Measurements from ENCODE around the gene CSTPP1. TPM values are rescaled to one million over a fixed set of nuclear protein-coding genes. Genes with fewer than 3 reads are reported as not detected.

CSTPP1 gene
- total and polyA plus RNA-seq, 2 donors (not counting 3 experiments of a cell fraction or from before 2014, with no cell fraction given) = 25.9 to 38.2 TPM

GRCh38 chr11:47208628-47209027 is 272.1 kb downstream of the CSTPP1 start:
- Histone ChIP-seq H3K9me3 (replicated peaks; ENCODE audit: control insufficient read depth, insufficient read depth, low read length) (no peaks in the 10 kb centered on the region), H3K79me2 (ENCODE audit: control insufficient read depth, insufficient read depth, low read length) (no peaks in the 10 kb centered on the region), H3K4me3 (replicated peaks in 1 of 3; ENCODE audit: insufficient read depth in 1 of 3, low read depth in 1 of 3, low read length in 3 of 3) (no peak overlapping the region), H3K4me1 (ENCODE audit: control insufficient read depth, extremely low read depth, insufficient read depth, low read length) (no peaks in the 10 kb centered on the region), H3K4me2 (ENCODE audit: insufficient read depth, low read length) (no peak overlapping the region), H2AFZ (ENCODE audit: low read depth, low read length) (no peak overlapping the region), H3K9me1 (replicated peaks; ENCODE audit: control insufficient read depth, extremely low read depth, insufficient read depth, low read length) (no peaks in the 10 kb centered on the region), H3K27me3 (ENCODE audit: control insufficient read depth in 2 of 2, insufficient read depth in 2 of 2, low read length in 2 of 2) (peaks cover 0 to 5% of the 10 kb centered on the region in 2 experiments), H3K27ac (ENCODE audit: insufficient read depth, low read depth, low read length) (no peak overlapping the region), H4K20me1 (replicated peaks; ENCODE audit: control insufficient read depth, extremely low read depth, insufficient read depth, low read length) (no peaks in the 10 kb centered on the region), H3K9ac (replicated peaks; ENCODE audit: extremely low read depth, insufficient read depth, low read length) (no peak overlapping the region), H3K36me3 (ENCODE audit: control insufficient read depth in 2 of 2, extremely low read depth in 1 of 2, insufficient read depth in 2 of 2, low read length in 2 of 2) (no peaks in the 10 kb centered on the region)
- DNase-seq (ENCODE audit: low read depth, low spot score) (no peak), FAIRE-seq (no peak)
- intact Hi-C loops (cut with micrococcal nuclease) = no loop called here
- BruUV-seq (replicated peaks) = no TSS peak
- dilution Hi-C loops (cut with MboI; ENCODE audit: extremely low pct_ligation_motif_present, low sequenced_read_pairs) = no loop called here
- POLR2A ChIA-PET = no interaction called here
- no peak for TF ChIP-seq EZH2 (IDR thresholded peaks at IDR 0.05; ENCODE audit: borderline replicate concordance, low read depth, low read length, severe bottlenecking)
- TF ChIP-seq POLR2AphosphoS5 (IDR thresholded peaks at IDR 0.05; ENCODE audit: insufficient read depth, low read depth, low read length) = no peak
- no peak for TF ChIP-seq MAX (IDR thresholded peaks at IDR 0.05; ENCODE audit: insufficient read depth, insufficient read length)
- no peak for TF ChIP-seq GATA2 (IDR thresholded peaks at IDR 0.05; ENCODE audit: insufficient read depth, insufficient read length, low read depth, low read length)
- TF ChIP-seq POLR2A (IDR thresholded peaks at IDR 0.05; ENCODE audit: low read depth, low read length) = no peak
- no peak for TF ChIP-seq CTCF (IDR thresholded peaks at IDR 0.05; ENCODE audit: extremely low read depth in 1 of 2, insufficient read depth in 1 of 2, low read depth in 1 of 2, low read length in 2 of 2)
- no peak for TF ChIP-seq FOS (IDR thresholded peaks at IDR 0.05; ENCODE audit: borderline replicate concordance, insufficient read depth, low read length)
- no peak for TF ChIP-seq JUN (IDR thresholded peaks at IDR 0.05; ENCODE audit: borderline replicate concordance, insufficient read depth, insufficient read length, low read depth)
- no peak for TF ChIP-seq MYC (IDR thresholded peaks at IDR 0.05; ENCODE audit: low read depth, low read length)
- CTCF ChIA-PET = interaction anchor here (2.5 kb wide), 1 partner anchor 21 kb away, joined by 5 read pairs; no protein-coding TSS in a partner anchor

Small RNA genes lying within 50 kb of the gene (microRNA-seq; reads per million reads assigned to microRNA genes)
- gene MIR6745 (ENCODE audit: borderline number of aligned reads, borderline replicate concordance) = not detected

Small RNA genes lying within 50 kb of the gene (small RNA-seq; reads per million reads assigned to genes)
- not detected for gene MIR6745 (ENCODE audit: insufficient read depth, insufficient read length, low read depth, low replicate concordance)

Other genes starting within 250 kb of the CSTPP1 start
- gene ARHGAP1, start 236.1 kb upstream of the CSTPP1 start, total RNA-seq = 58.2 and 63.4 TPM in 2 replicates
- 30.9 and 31.0 TPM in 2 replicates for gene ARHGAP1, start 236.1 kb upstream of the CSTPP1 start, polyA plus RNA-seq
- gene ZNF408, start 235.7 kb upstream of the CSTPP1 start, total RNA-seq = 10.3 and 10.9 TPM in 2 replicates
- gene ZNF408, start 235.7 kb upstream of the CSTPP1 start, polyA plus RNA-seq = 7.8 and 11.0 TPM in 2 replicates
- not detected in 2 replicates for gene F2, start 217.5 kb upstream of the CSTPP1 start, total RNA-seq
- gene F2, start 217.5 kb upstream of the CSTPP1 start, polyA plus RNA-seq = 0.04 and 0.10 TPM in 2 replicates
- gene CKAP5, start 90.5 kb upstream of the CSTPP1 start, total RNA-seq = 138 and 140 TPM in 2 replicates
- 47.4 and 50.1 TPM in 2 replicates for gene CKAP5, start 90.5 kb upstream of the CSTPP1 start, polyA plus RNA-seq
- gene LRP4, start 18.2 kb upstream of the CSTPP1 start, total RNA-seq = 2.0 and 3.8 TPM in 2 replicates
- gene LRP4, start 18.2 kb upstream of the CSTPP1 start, polyA plus RNA-seq = 0.78 and 0.86 TPM in 2 replicates
- 78.9 and 84.3 TPM in 2 replicates for gene ARFGAP2, start 240.1 kb downstream of the CSTPP1 start, total RNA-seq
- gene ARFGAP2, start 240.1 kb downstream of the CSTPP1 start, polyA plus RNA-seq = 101 and 108 TPM in 2 replicates
- gene PACSIN3, start 249.7 kb downstream of the CSTPP1 start, total RNA-seq = 27.2 and 29.0 TPM in 2 replicates
- 14.7 and 15.2 TPM in 2 replicates for gene PACSIN3, start 249.7 kb downstream of the CSTPP1 start, polyA plus RNA-seq

Data from endothelial cell of umbilical vein (primary cell).